ENCODE measurements around the gene C17orf50. TPM values are rescaled to one million over a fixed set of nuclear protein-coding genes. Genes with fewer than 3 reads are reported as not detected.

The C17orf50 gene
- total RNA-seq, 2 experiments from 2014 or later = not detected

- H3K4me1 Mint-ChIP-seq (ENCODE audit: low read depth) = peaks cover 46% of the 10 kb centered on the region
- intact Hi-C loops (cut with micrococcal nuclease) = loop anchor here (1.0 to 10.0 kb wide), 6 partner anchors 45 to 747 kb away; partner anchors contain the start of genes AP2B1, RFFL, SLFN11 and SLFN5
These were observed 48.5 kb downstream of the C17orf50 start, which contains the start of gene TAF15 for GRCh38 chr17:35808962-35809854. Gene TAF15 (plus strand): TSS chr17:35809484. CDS start chr17:35809570, 86 bp downstream.

GRCh38 chr17:35809855-35810461 lies 49.3 kb downstream of the C17orf50 start:
- Mint-ChIP-seq H3K27ac (peak overlapping the region; percentile 99), H3K36me3 (peaks cover 19% of the 10 kb centered on the region), H3K4me3 (peak overlapping the region; percentile 81), H3K9me3 (no peaks in the 10 kb centered on the region), H3K27me3 (no peaks in the 10 kb centered on the region), H3K4me1 (ENCODE audit: low read depth) (peaks cover 44% of the 10 kb centered on the region)
- intact Hi-C loops (cut with micrococcal nuclease) = loop anchor here (1.0 to 10.0 kb wide), 6 partner anchors 46 to 748 kb away; partner anchors contain the start of genes AP2B1, RFFL, SLFN11 and SLFN5
- POLR2A ChIA-PET = interaction anchor here (0.5 to 3.5 kb wide), 13 partner anchors 10 to 736 kb away, joined by 3 to 30 read pairs (median 3); partner anchors contain the start of genes CCL5, MYO19, PIGW and RDM1
- CTCF ChIA-PET = interaction anchor here (1.2 to 9.8 kb wide), 8 partner anchors 10 to 271 kb away, joined by 3 to 336 read pairs (median 8); partner anchors contain the start of gene MMP28
- DNase-seq = no peak

More at GRCh38 chr17:35808962-35809854, 48.5 kb downstream of the C17orf50 start, which contains the start of gene TAF15:
- ChIA-PET CTCF (interaction anchor here (0.7 to 9.8 kb wide), 24 partner anchors 8 to 674 kb away, joined by 3 to 336 read pairs (median 4); partner anchors contain the start of genes MMP28 and RASL10B), POLR2A (interaction anchor here (0.6 to 3.5 kb wide), 24 partner anchors 8 to 737 kb away, joined by 3 to 30 read pairs (median 4); partner anchors contain the start of genes AP2B1, CCL3, CCL5 and MMP28)
- Mint-ChIP-seq H3K36me3 (peaks cover 19% of the 10 kb centered on the region), H3K27ac (peak within 1 kb of the TSS; percentile 99), H3K9me3 (no peaks in the 10 kb centered on the region), H3K27me3 (no peaks in the 10 kb centered on the region), H3K4me3 (peak within 1 kb of the TSS; percentile 81)
- DNase-seq = peak; percentile 97

- Mint-ChIP-seq H3K27me3 (no peaks in the 10 kb centered on the region), H3K9me3 (no peaks in the 10 kb centered on the region), H3K4me3 (no peak overlapping the region), H3K4me1 (ENCODE audit: low read depth) (peaks cover 57% of the 10 kb centered on the region), H3K36me3 (peaks cover 24% of the 10 kb centered on the region), H3K27ac (no peak overlapping the region)
- ChIA-PET CTCF (interaction anchor here (9.8 kb wide), 1 partner anchor 46 kb away, joined by 336 read pairs; no protein-coding TSS in a partner anchor), POLR2A (no interaction called here)
- DNase-seq = no peak
- intact Hi-C loops (cut with micrococcal nuclease) = no loop called here
These were observed 51.1 kb downstream of the C17orf50 start for GRCh38 chr17:35811759-35812158.

DNA sequence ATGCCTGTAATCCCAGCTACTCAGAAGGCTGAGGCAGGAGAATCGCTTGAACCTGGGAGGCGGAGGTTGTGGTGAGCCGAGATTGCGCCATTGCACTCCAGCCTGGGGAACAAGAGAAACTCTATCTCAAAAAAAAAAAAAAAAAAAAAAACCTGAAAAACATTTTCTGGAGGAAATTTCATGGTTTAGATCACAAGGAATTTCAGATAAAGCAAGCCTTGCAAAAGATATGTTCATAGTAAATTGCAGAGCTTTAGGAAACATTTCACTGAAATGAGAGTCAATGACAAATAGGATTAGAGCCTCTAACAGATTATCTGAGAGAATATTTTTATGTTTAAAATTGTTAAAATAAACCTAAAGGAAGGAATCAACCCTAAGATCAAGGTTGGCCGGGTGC lies 51.8 kb downstream of the C17orf50 start:
- Mint-ChIP-seq H3K4me3 (no peak overlapping the region), H3K36me3 (peaks cover 27% of the 10 kb centered on the region), H3K27ac (no peak overlapping the region), H3K4me1 (ENCODE audit: low read depth) (peaks cover 57% of the 10 kb centered on the region), H3K27me3 (no peaks in the 10 kb centered on the region), H3K9me3 (no peaks in the 10 kb centered on the region)
- DNase-seq = no peak
- CTCF ChIA-PET = interaction anchor here (9.8 kb wide), 1 partner anchor 47 kb away, joined by 336 read pairs; no protein-coding TSS in a partner anchor
- intact Hi-C loops (cut with micrococcal nuclease) = no loop called here
- POLR2A ChIA-PET = no interaction called here

Other genes with a start within 250 kb of the C17orf50 start
- gene SLFN12L, start 223.2 kb upstream of the C17orf50 start, total RNA-seq = 10 to 100 TPM; 34.5 to 39.0 TPM
- not detected for gene SLFN14, start 200.1 kb upstream of the C17orf50 start, total RNA-seq
- gene PEX12, start 182.3 kb upstream of the C17orf50 start, total RNA-seq = 1 to 10 TPM; 4.9 to 6.0 TPM
- gene AP2B1, start 173.6 kb upstream of the C17orf50 start, total RNA-seq = 100 to 1,000 TPM; 187 to 192 TPM
- gene RASL10B, start 29.2 kb upstream of the C17orf50 start, total RNA-seq = under 1 TPM; 0.26 to 0.73 TPM
- not detected for gene GAS2L2, start 7.6 kb upstream of the C17orf50 start, total RNA-seq
- not detected for gene MMP28, start 34.8 kb downstream of the C17orf50 start, total RNA-seq
- gene TAF15, start 48.6 kb downstream of the C17orf50 start, total RNA-seq = 100 to 1,000 TPM; 269 to 271 TPM
- gene HEATR9, start 108.0 kb downstream of the C17orf50 start, total RNA-seq = under 1 TPM; 0.24 to 0.27 TPM
- gene CCL5, start 119.5 kb downstream of the C17orf50 start, total RNA-seq = 100 to 1,000 TPM; 120 to 133 TPM
- 10 to 100 TPM; 10.4 to 10.6 TPM for gene RDM1, start 169.9 kb downstream of the C17orf50 start, total RNA-seq
- gene LYZL6, start 182.8 kb downstream of the C17orf50 start, total RNA-seq = not detected
- gene CCL16, start 220.6 kb downstream of the C17orf50 start, total RNA-seq = not detected
- gene CCL14, start 225.8 kb downstream of the C17orf50 start, total RNA-seq = not detected
- not detected for gene CCL15, start 240.7 kb downstream of the C17orf50 start, total RNA-seq

All from activated CD4-positive, alpha-beta memory T cell treated with anti-CD3 and anti-CD28 coated beads for 36 hours (primary cell).